Liver (tissue), 9 donors: ENCODE data around the gene FBXO8. TPM values are rescaled to one million over a fixed set of nuclear protein-coding genes. Genes with fewer than 3 reads are reported as not detected.

ENCODE experiments used
- DNase-seq: peaks from one replicate; pipeline ENCODE4 v3.0.0-alpha.2; 2017; ENCODE audit warnings: low spot score
- H3K27ac ChIP-seq, 2 donors: one replicate each; pipeline ENCODE4 v1.7.0; 2013; ENCODE audit warnings: inconsistent platforms in 2 of 2, low read length in 2 of 2, control low read depth in 1 of 2, low read depth in 1 of 2, mild to moderate bottlenecking in 1 of 2
- H3K27me3 ChIP-seq, 4 donors: one replicate each; pipeline versions ENCODE4 v1.6.1 to v1.7.0; 2013; ENCODE audit warnings: low read length in 3 of 4, inconsistent platforms in 1 of 4, mild to moderate bottlenecking in 1 of 4, moderate library complexity in 1 of 4; ENCODE audit not compliant: control insufficient read depth in 4 of 4, insufficient read depth in 4 of 4
- H3K36me3 ChIP-seq, 4 donors: one replicate each; pipeline versions ENCODE4 v1.6.1 to v1.7.0; 2013; ENCODE audit warnings: low read length in 3 of 4, mild to moderate bottlenecking in 3 of 4, low read depth in 1 of 4, moderate library complexity in 1 of 4; ENCODE audit not compliant: control insufficient read depth in 4 of 4, insufficient read depth in 3 of 4
- H3K4me1 ChIP-seq, 4 donors: one replicate each; pipeline versions ENCODE4 v1.6.1 to v1.7.0; 2013; ENCODE audit warnings: low read length in 3 of 4, mild to moderate bottlenecking in 3 of 4, moderate library complexity in 1 of 4; ENCODE audit not compliant: control insufficient read depth in 4 of 4, insufficient read depth in 4 of 4
- H3K4me3 ChIP-seq, 3 donors: one replicate each; pipeline versions ENCODE4 v1.6.1 to v1.7.0; 2013; ENCODE audit warnings: low read length in 3 of 3, control low read depth in 1 of 3, low read depth in 1 of 3, mild to moderate bottlenecking in 1 of 3
- H3K9ac ChIP-seq, 2 donors: one replicate each; pipeline ENCODE4 v1.7.0; 2013; ENCODE audit warnings: low read length in 2 of 2, mild to moderate bottlenecking in 2 of 2, moderate library complexity in 2 of 2, control low read depth in 1 of 2, low read depth in 1 of 2
- H3K9me3 ChIP-seq, 4 donors: one replicate each; pipeline versions ENCODE4 v1.6.1 to v1.7.0; 2013; ENCODE audit warnings: low read length in 3 of 4; ENCODE audit not compliant: control insufficient read depth in 4 of 4
- EGR1 ChIP-seq, 2 donors: IDR thresholded peaks; 2 replicates each; pipeline ENCODE4 v1.6.1; 2016 to 2018; ENCODE audit warnings: antibody characterized with exemption in 2 of 2, low read depth in 2 of 2
- FOXA1 ChIP-seq: IDR thresholded peaks from 2 replicates; pipeline ENCODE4 v1.6.1; 2016; ENCODE audit warnings: antibody characterized with exemption
- FOXA2 ChIP-seq: IDR thresholded peaks from 2 replicates; pipeline ENCODE4 v1.6.1; 2016; ENCODE audit warnings: antibody characterized with exemption
- GABPA ChIP-seq, 2 donors: IDR thresholded peaks in 1 of 2; conservative IDR thresholded peaks in 1 of 2; 2 replicates each; pipeline ENCODE4 v1.6.1; 2016; ENCODE audit warnings: antibody characterized with exemption in 2 of 2, mild to moderate bottlenecking in 1 of 2, moderate library complexity in 1 of 2
- HNF4A ChIP-seq, 2 donors: conservative IDR thresholded peaks; 2 replicates each; pipeline ENCODE4 v1.6.1; 2016; ENCODE audit warnings: antibody characterized with exemption in 2 of 2, mild to moderate bottlenecking in 2 of 2
- HNF4G ChIP-seq: IDR thresholded peaks from 2 replicates; pipeline ENCODE4 v1.6.1; 2016; ENCODE audit warnings: antibody characterized with exemption
- JUND ChIP-seq, 2 donors: IDR thresholded peaks; 2 replicates each; pipeline ENCODE4 v1.6.1; 2016; ENCODE audit warnings: antibody characterized with exemption in 2 of 2
- NR2F2 ChIP-seq: IDR thresholded peaks from 2 replicates; pipeline ENCODE4 v1.6.1; 2016; ENCODE audit warnings: antibody characterized with exemption
- RAD21 ChIP-seq, 2 donors: IDR thresholded peaks; 2 replicates each; pipeline ENCODE4 v1.6.1; 2016; ENCODE audit warnings: antibody characterized with exemption in 2 of 2, mild to moderate bottlenecking in 2 of 2
- RXRA ChIP-seq, 2 donors: IDR thresholded peaks; 2 replicates each; pipeline ENCODE4 v1.6.1; 2017 to 2018; ENCODE audit warnings: antibody characterized with exemption in 2 of 2, mild to moderate bottlenecking in 1 of 2
- SP1 ChIP-seq: IDR thresholded peaks from 2 replicates; pipeline ENCODE4 v1.6.1; 2018; ENCODE audit warnings: antibody characterized with exemption, mild to moderate bottlenecking
- TAF1 ChIP-seq: conservative IDR thresholded peaks from 2 replicates; pipeline ENCODE4 v1.6.1; 2016; ENCODE audit warnings: antibody characterized with exemption, mild to moderate bottlenecking
- YY1 ChIP-seq: IDR thresholded peaks from 2 replicates; pipeline ENCODE4 v1.6.1; 2016; ENCODE audit warnings: antibody characterized with exemption, mild to moderate bottlenecking
- WGBS: extraction: QIAGEN DNeasy Blood & Tissue Kit; methylation state at CpG from one replicate; pipeline ENCODE4 v1.1.7; 2013; 5-methylcytosine and 5-hydroxymethylcytosine counted together
- polyA plus RNA-seq, 2 donors: library from polyadenylated mRNA; stranded (reverse) in 1 of 2; unstranded in 1 of 2; fragments of 200-250 nt in 1 of 2; fragments of >200 nt in 1 of 2; fragmentation: Nextera tagmentation in 1 of 2; extraction: Ambion mirVana in 1 of 2; gene quantifications; one replicate each; pipeline versions ENCODE4 v1.2.1 to v1.2.3, GENCODE V29; 2013 to 2015
- total RNA-seq, 2 donors: library from RNA; depleted of rRNA; stranded (reverse); fragments of >200 nt; gene quantifications; one replicate each; pipeline ENCODE4 v1.2.3, GENCODE V29; 2014
- TF ChIP-seq, protein P1 (sequence below): IDR thresholded peaks from 2 replicates; pipeline ENCODE4 v1.6.1; 2016; ENCODE audit warnings: antibody characterized with exemption
- TF ChIP-seq, protein P2 (sequence below): IDR thresholded peaks from 2 replicates; pipeline ENCODE4 v1.6.1; 2016; ENCODE audit warnings: antibody characterized with exemption
- TF ChIP-seq, protein P3 (sequence below): fragments of 150-350 bp; IDR thresholded peaks from 2 replicates; pipeline ENCODE4 v1.5.1; 2017; ENCODE audit warnings: improper control_type of control experiment, low read depth, low read length; ENCODE audit not compliant: missing input control
- TF ChIP-seq, protein P4 (sequence below): IDR thresholded peaks from 2 replicates; pipeline ENCODE4 v1.6.1; 2016; ENCODE audit warnings: antibody characterized with exemption, mild to moderate bottlenecking
- TF ChIP-seq, protein P5 (sequence below): IDR thresholded peaks from 2 replicates; pipeline ENCODE4 v1.6.1; 2016; ENCODE audit warnings: antibody characterized with exemption
- donor health status: healthy.
- donor health status: healthy.
- donor health status: healthy.
- donor health status: healthy.
- donor health status: healthy.

FBXO8 gene
- total and polyA plus RNA-seq, 4 donors: 15.0 to 56.1 (median 35.1) TPM

DNA sequence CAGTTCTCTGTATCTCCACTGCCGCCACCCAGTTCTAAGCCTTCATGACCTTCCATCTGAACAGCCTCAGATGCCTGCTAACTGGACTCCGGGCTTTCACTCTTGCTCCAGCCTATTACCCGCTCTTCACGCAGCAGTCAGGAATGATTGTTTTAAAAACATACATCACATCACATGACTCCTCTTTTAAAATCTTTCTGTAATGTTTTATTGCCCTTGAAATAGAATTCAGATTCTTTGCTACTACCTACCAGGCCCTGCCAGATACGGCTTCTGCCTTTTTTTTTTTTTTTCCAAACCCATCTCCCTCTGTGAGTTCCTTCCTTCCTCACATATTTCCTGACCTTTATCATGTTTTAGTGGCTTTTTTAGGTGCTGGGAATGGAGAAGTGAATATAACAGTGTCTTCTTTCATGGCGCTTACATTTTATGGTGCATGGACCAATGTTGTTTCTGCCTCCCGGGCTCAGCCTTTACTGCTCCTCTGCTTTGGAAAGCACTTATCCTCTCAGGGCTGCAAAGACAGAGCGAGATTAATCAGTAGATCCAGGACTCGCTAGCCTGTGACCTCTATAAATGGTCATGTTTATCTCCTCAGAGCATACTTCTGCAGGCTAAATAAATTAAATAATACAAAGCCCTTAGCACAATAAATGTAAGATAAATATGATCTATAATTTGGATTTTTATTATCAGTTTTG, 58.0 kb downstream of the FBXO8 start:
- TF ChIP-seq, protein P1, sequence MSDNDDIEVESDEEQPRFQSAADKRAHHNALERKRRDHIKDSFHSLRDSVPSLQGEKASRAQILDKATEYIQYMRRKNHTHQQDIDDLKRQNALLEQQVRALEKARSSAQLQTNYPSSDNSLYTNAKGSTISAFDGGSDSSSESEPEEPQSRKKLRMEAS: no peak
- TF ChIP-seq HNF4G (no peak), EGR1 (IDR thresholded peaks at IDR 0.05; ENCODE audit: low read depth in 2 of 2) (no peak), SP1 (no peak), RAD21 (IDR thresholded peaks at IDR 0.05) (no peak), TAF1 (no peak), GABPA (IDR thresholded peaks at IDR 0.05 in 1 of 2, conservative IDR thresholded peaks at IDR 0.05 in 1 of 2) (no peak), FOXA2 (no peak), JUND (IDR thresholded peaks at IDR 0.05) (no peak), RXRA (IDR thresholded peaks at IDR 0.05) (no peak), HNF4A (conservative IDR thresholded peaks at IDR 0.05) (no peak), YY1 (no peak), FOXA1 (no peak), NR2F2 (no peak)
- TF ChIP-seq, protein P2, sequence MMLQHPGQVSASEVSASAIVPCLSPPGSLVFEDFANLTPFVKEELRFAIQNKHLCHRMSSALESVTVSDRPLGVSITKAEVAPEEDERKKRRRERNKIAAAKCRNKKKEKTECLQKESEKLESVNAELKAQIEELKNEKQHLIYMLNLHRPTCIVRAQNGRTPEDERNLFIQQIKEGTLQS: no peak
- TF ChIP-seq, protein P3, sequence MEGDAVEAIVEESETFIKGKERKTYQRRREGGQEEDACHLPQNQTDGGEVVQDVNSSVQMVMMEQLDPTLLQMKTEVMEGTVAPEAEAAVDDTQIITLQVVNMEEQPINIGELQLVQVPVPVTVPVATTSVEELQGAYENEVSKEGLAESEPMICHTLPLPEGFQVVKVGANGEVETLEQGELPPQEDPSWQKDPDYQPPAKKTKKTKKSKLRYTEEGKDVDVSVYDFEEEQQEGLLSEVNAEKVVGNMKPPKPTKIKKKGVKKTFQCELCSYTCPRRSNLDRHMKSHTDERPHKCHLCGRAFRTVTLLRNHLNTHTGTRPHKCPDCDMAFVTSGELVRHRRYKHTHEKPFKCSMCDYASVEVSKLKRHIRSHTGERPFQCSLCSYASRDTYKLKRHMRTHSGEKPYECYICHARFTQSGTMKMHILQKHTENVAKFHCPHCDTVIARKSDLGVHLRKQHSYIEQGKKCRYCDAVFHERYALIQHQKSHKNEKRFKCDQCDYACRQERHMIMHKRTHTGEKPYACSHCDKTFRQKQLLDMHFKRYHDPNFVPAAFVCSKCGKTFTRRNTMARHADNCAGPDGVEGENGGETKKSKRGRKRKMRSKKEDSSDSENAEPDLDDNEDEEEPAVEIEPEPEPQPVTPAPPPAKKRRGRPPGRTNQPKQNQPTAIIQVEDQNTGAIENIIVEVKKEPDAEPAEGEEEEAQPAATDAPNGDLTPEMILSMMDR: no peak
- TF ChIP-seq, protein P4, sequence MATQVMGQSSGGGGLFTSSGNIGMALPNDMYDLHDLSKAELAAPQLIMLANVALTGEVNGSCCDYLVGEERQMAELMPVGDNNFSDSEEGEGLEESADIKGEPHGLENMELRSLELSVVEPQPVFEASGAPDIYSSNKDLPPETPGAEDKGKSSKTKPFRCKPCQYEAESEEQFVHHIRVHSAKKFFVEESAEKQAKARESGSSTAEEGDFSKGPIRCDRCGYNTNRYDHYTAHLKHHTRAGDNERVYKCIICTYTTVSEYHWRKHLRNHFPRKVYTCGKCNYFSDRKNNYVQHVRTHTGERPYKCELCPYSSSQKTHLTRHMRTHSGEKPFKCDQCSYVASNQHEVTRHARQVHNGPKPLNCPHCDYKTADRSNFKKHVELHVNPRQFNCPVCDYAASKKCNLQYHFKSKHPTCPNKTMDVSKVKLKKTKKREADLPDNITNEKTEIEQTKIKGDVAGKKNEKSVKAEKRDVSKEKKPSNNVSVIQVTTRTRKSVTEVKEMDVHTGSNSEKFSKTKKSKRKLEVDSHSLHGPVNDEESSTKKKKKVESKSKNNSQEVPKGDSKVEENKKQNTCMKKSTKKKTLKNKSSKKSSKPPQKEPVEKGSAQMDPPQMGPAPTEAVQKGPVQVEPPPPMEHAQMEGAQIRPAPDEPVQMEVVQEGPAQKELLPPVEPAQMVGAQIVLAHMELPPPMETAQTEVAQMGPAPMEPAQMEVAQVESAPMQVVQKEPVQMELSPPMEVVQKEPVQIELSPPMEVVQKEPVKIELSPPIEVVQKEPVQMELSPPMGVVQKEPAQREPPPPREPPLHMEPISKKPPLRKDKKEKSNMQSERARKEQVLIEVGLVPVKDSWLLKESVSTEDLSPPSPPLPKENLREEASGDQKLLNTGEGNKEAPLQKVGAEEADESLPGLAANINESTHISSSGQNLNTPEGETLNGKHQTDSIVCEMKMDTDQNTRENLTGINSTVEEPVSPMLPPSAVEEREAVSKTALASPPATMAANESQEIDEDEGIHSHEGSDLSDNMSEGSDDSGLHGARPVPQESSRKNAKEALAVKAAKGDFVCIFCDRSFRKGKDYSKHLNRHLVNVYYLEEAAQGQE: no peak
- TF ChIP-seq, protein P5, sequence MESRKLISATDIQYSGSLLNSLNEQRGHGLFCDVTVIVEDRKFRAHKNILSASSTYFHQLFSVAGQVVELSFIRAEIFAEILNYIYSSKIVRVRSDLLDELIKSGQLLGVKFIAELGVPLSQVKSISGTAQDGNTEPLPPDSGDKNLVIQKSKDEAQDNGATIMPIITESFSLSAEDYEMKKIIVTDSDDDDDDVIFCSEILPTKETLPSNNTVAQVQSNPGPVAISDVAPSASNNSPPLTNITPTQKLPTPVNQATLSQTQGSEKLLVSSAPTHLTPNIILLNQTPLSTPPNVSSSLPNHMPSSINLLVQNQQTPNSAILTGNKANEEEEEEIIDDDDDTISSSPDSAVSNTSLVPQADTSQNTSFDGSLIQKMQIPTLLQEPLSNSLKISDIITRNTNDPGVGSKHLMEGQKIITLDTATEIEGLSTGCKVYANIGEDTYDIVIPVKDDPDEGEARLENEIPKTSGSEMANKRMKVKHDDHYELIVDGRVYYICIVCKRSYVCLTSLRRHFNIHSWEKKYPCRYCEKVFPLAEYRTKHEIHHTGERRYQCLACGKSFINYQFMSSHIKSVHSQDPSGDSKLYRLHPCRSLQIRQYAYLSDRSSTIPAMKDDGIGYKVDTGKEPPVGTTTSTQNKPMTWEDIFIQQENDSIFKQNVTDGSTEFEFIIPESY: no peak
- DNase-seq: no peak
- 70% methylated on average over 9 of the region's 9 CpGs for WGBS
- Histone ChIP-seq H3K4me1 (no peaks in the 10 kb centered on the region), H3K9me3 (no peaks in the 10 kb centered on the region), H3K27ac (no peak overlapping the region), H3K36me3 (no peaks in the 10 kb centered on the region), H3K9ac (no peak overlapping the region), H3K4me3 (no peak overlapping the region), H3K27me3 (peaks cover 0 to under 1% (median 0%) of the 10 kb centered on the region in 4 donors)
